Cardiac muscle cell (in vitro differentiated cells and primary cell): ENCODE data around the gene STOML3. TPM values are rescaled to one million over a fixed set of nuclear protein-coding genes. Genes with fewer than 3 reads are reported as not detected.

Source experiments
- DNase-seq, 2 donors: peaks; one replicate each; pipeline versions ENCODE4 v3.0.0 to v3.0.0-alpha.2; 2010 to 2017; ENCODE audit warnings: low read depth in 1 of 2, low spot score in 1 of 2
- H3K27ac ChIP-seq: fragments of 200-600 bp; sonication (generic); 2 replicates; pipeline ENCODE4 v1.5.1; 2016
- H3K27me3 ChIP-seq: fragments of 200-600 bp; sonication (generic); 2 replicates; pipeline ENCODE4 v1.6.0; 2016; ENCODE audit warnings: control low read depth
- H3K36me3 ChIP-seq: fragments of 200-600 bp; sonication (generic); 2 replicates; pipeline ENCODE4 v1.5.1; 2016; ENCODE audit warnings: control low read depth
- H3K4me1 ChIP-seq: fragments of 200-600 bp; sonication (generic); 2 replicates; pipeline ENCODE4 v1.8.1; 2017; ENCODE audit warnings: low read depth, mild to moderate bottlenecking, mixed run types
- H3K4me3 ChIP-seq: fragments of 200-600 bp; sonication (generic); 2 replicates; pipeline ENCODE4 v1.5.1; 2016; ENCODE audit warnings: mild to moderate bottlenecking
- H3K9me3 ChIP-seq: fragments of 200-600 bp; sonication (generic); 2 replicates; pipeline ENCODE4 v1.5.1; 2017; ENCODE audit warnings: low read depth, mild to moderate bottlenecking, control low read depth
- polyA plus RNA-seq: library from polyadenylated mRNA; unstranded; fragments of >200 nt; fragmentation: Nextera tagmentation; extraction: Ambion mirVana; gene quantifications from 2 replicates; pipeline ENCODE4 v1.2.1, GENCODE V29; 2016
- total RNA-seq: library from RNA; depleted of rRNA; stranded (reverse); fragments of >200 nt; gene quantifications from 2 replicates; pipeline ENCODE4 v1.2.3, GENCODE V29; 2016
- TF ChIP-seq, protein P1 (sequence below): IDR thresholded peaks from 2 replicates; pipeline ENCODE4 v1.5.1; 2012; ENCODE audit warnings: low read depth, mild to moderate bottlenecking, low read length

The STOML3 gene
- total and polyA plus RNA-seq, 2 experiments from 2014 or later: not detected

DNA sequence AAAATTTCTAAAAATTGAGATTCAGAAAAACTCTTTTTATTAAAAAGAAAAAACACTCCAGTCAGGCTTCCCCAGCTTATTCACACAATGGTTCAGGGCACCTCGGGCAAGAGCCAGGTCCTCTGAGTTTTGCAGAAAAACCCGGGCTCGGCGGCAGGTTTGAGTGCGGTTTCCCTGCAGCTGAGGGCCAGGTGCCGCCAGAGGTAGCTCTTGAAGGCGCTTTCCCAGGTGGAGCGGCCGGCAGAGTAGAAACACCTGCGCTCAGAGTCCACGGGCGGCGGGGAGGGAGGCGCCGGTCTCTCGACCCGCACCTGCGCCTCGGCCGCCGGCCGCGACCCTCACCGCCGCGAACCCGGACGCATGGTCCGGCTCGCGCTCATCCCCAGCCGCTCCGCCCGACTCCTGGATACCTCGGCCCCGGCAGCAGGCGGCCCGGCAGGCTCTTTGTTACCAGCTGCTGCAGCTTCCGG, 46.8 kb upstream of the STOML3 start:
- TF ChIP-seq, protein P1, sequence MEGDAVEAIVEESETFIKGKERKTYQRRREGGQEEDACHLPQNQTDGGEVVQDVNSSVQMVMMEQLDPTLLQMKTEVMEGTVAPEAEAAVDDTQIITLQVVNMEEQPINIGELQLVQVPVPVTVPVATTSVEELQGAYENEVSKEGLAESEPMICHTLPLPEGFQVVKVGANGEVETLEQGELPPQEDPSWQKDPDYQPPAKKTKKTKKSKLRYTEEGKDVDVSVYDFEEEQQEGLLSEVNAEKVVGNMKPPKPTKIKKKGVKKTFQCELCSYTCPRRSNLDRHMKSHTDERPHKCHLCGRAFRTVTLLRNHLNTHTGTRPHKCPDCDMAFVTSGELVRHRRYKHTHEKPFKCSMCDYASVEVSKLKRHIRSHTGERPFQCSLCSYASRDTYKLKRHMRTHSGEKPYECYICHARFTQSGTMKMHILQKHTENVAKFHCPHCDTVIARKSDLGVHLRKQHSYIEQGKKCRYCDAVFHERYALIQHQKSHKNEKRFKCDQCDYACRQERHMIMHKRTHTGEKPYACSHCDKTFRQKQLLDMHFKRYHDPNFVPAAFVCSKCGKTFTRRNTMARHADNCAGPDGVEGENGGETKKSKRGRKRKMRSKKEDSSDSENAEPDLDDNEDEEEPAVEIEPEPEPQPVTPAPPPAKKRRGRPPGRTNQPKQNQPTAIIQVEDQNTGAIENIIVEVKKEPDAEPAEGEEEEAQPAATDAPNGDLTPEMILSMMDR: no peak
- Histone ChIP-seq H3K4me1 (peaks cover 25% of the 10 kb centered on the region), H3K36me3 (peaks cover 3% of the 10 kb centered on the region), H3K9me3 (no peaks in the 10 kb centered on the region), H3K4me3 (peak overlapping the region; percentile 69), H3K27me3 (no peaks in the 10 kb centered on the region), H3K27ac (peak overlapping the region; percentile 89)
- no peak for DNase-seq

DNA sequence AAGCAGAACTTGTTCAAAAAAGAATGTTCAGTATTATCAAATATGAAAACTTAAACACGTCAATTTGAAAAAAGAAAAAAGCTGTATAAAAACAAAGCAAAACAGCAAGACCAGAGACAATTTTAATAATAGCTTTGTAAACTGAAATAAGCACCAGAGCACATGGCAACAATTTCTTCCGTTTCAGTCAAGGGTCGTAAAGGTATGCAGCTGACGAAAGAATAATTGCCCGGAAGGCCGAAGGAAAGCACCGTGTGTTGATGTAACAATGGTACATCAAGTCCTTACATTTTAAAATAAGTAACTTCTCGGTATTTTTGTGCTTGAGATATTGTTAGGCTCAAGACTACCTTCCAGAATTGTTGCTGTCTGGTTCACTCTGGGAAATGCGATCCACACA, 45.6 kb upstream of the STOML3 start:
- no peaks in the 10 kb centered on the region for H3K9me3 ChIP-seq
- H3K27ac ChIP-seq: no peak overlapping the region
- H3K36me3 ChIP-seq: no peaks in the 10 kb centered on the region
- no peaks in the 10 kb centered on the region for H3K27me3 ChIP-seq
- peak; percentile 24 to 49 for DNase-seq
- H3K4me1 ChIP-seq: peaks cover 25% of the 10 kb centered on the region
- TF ChIP-seq, protein P1: no peak
- peak overlapping the region; percentile 69 for H3K4me3 ChIP-seq

DNA sequence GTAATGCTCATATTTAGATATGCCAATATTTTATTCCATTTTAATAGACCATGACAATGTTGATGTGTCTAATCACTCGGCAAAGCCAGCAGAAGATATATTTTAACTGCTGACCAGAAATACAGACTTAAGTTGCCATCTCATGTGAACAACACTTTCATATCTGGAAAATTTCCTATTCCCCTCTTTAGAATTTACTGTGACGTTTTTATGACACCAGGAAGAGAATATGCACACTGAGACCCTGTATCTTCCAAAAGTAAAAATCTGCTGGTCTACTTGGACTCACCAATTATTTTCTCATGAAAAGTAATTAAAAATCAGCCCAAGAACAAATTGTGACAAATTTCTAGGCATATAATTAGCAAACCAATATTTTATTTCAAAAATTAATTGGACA, 45.2 kb upstream of the STOML3 start:
- DNase-seq: no peak
- Histone ChIP-seq H3K4me1 (peaks cover 25% of the 10 kb centered on the region), H3K36me3 (no peaks in the 10 kb centered on the region), H3K9me3 (no peaks in the 10 kb centered on the region), H3K27ac (no peak overlapping the region), H3K27me3 (no peaks in the 10 kb centered on the region), H3K4me3 (peak overlapping the region; percentile 69)
- TF ChIP-seq, protein P1: no peak

DNA sequence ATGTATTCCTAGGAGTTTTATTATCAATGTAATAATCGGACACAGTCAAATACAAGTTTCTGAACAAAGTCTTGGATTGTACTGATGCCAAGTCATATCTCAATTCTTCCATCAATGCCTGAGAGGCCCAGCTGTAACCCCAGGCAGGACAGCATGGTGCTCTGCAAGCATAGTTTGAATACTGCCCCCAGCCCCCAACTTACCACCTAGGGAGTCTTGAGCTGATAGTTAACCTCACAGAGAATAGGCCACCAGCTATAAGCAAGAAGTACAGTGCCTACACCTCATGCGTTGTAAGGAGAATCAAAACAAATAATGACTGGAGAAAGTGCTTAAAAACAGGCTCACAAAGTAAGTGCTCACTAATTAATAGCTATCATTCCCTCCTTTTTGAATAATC, 44.6 kb upstream of the STOML3 start:
- Histone ChIP-seq H3K9me3 (no peaks in the 10 kb centered on the region), H3K36me3 (no peaks in the 10 kb centered on the region), H3K4me3 (peak overlapping the region; percentile 69), H3K27me3 (no peaks in the 10 kb centered on the region), H3K4me1 (peaks cover 25% of the 10 kb centered on the region), H3K27ac (no peak overlapping the region)
- TF ChIP-seq, protein P1: no peak
- no peak for DNase-seq

DNA sequence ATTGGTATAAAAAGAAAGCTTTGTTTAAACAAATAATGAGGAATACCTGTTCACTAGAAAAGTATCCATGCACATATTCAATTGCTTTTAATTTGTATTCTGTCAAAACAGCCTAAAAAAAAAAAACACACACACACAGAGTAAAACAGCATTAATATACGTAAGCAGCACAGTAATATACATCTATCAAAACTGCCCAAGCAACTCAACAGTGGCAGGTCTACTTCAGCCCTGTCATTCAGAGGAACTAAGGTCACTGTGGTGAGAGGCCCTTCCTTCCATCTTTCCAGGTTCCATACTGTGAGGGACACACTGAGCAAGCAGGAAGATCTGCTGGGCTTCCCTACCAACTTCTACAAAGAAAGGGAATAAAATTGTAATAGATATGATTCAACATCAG, 43.5 kb upstream of the STOML3 start:
- Histone ChIP-seq H3K4me3 (no peak overlapping the region), H3K27ac (no peak overlapping the region), H3K36me3 (no peaks in the 10 kb centered on the region), H3K27me3 (no peaks in the 10 kb centered on the region), H3K9me3 (no peaks in the 10 kb centered on the region), H3K4me1 (peaks cover 21% of the 10 kb centered on the region)
- TF ChIP-seq, protein P1: no peak
- no peak for DNase-seq

DNA sequence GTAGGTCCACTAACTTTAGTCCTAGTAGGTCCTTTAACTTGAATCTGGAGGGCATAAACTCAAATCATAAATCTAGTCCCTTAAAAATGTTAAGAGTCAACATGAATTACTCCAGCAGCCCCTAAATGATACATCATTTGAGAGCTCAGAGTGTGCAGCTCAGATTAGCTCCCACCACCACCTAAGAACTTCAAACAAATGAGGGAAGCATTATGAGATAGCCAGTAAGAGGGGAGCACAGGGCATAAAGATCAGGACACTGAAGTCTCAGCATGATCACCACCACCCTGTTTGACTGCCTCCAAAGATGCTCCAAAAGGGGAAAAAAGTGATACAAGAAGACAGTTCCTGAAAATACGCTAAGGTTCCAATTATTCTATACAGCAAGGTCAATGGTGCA, 41.5 kb upstream of the STOML3 start:
- Histone ChIP-seq H3K27ac (no peak overlapping the region), H3K4me3 (no peak overlapping the region), H3K9me3 (no peaks in the 10 kb centered on the region), H3K4me1 (peaks cover 18% of the 10 kb centered on the region), H3K36me3 (peaks cover 14% of the 10 kb centered on the region), H3K27me3 (no peaks in the 10 kb centered on the region)
- no peak for DNase-seq
- TF ChIP-seq, protein P1: no peak
